Measurements from ENCODE around the gene ANXA2.
"Not testable (repeated sequence)": the region's sequence is repeated elsewhere in the genome, so short reads cannot be mapped to it uniquely, and the experiment has no call there.

Gene ANXA2

GRCh38 chr15:60359738-60360137 is 38.0 kb downstream of the ANXA2 start:
- DNase-seq (ENCODE audit: low spot score); POLR2A ChIA-PET (ENCODE audit: low non-redundant PET): not testable (repeated sequence)
- TF ChIP-seq CTCF (conservative IDR thresholded peaks at IDR 0.05; ENCODE audit: low read depth) = peak; percentile 78
- CTCF ChIA-PET = interaction anchor here (0.5 to 1.7 kb wide), 4 partner anchors 20 to 130 kb away, joined by 3 read pairs; no protein-coding TSS in a partner anchor
- H3K27ac ChIP-seq = peak overlapping the region; percentile 60

GRCh38 chr15:60358935-60359682 is 38.7 kb downstream of the ANXA2 start:
- TF ChIP-seq CTCF (conservative IDR thresholded peaks at IDR 0.05; ENCODE audit: low read depth) = no peak
- POLR2A ChIA-PET (ENCODE audit: low non-redundant PET) = no interaction called here
- CTCF ChIA-PET = interaction anchor here (0.5 to 1.7 kb wide), 6 partner anchors 20 to 268 kb away, joined by 3 to 4 read pairs (median 3); no protein-coding TSS in a partner anchor
- H3K27ac ChIP-seq = no peak overlapping the region
- no peak for DNase-seq (ENCODE audit: low spot score)

- ChIA-PET POLR2A (ENCODE audit: low non-redundant PET) (no interaction called here), CTCF (no interaction called here)
- no peak overlapping the region for H3K27ac ChIP-seq
- no peak for DNase-seq (ENCODE audit: low spot score)
- TF ChIP-seq CTCF (conservative IDR thresholded peaks at IDR 0.05; ENCODE audit: low read depth) = no peak
These were observed 41.0 kb downstream of the ANXA2 start for GRCh38 chr15:60356832-60357231.

GRCh38 chr15:60355148-60355857 is 42.5 kb downstream of the ANXA2 start:
- POLR2A ChIA-PET (ENCODE audit: low non-redundant PET) = no interaction called here
- TF ChIP-seq CTCF (conservative IDR thresholded peaks at IDR 0.05; ENCODE audit: low read depth) = no peak
- H3K27ac ChIP-seq = peak overlapping the region; percentile 54
- CTCF ChIA-PET = no interaction called here
- DNase-seq (ENCODE audit: low spot score) = no peak

GRCh38 chr15:60353245-60353920 is 44.4 kb downstream of the ANXA2 start:
- CTCF ChIA-PET = no interaction called here
- TF ChIP-seq CTCF (conservative IDR thresholded peaks at IDR 0.05; ENCODE audit: low read depth) = no peak
- peak overlapping the region; percentile 35; the same call in 1 of the 2 replicates for H3K27ac ChIP-seq
- no peak for DNase-seq (ENCODE audit: low spot score)
- POLR2A ChIA-PET (ENCODE audit: low non-redundant PET) = no interaction called here

- DNase-seq (ENCODE audit: low spot score) = no peak
- POLR2A ChIA-PET (ENCODE audit: low non-redundant PET) = no interaction called here
- H3K27ac ChIP-seq = peak overlapping the region; percentile 32; the same call in 1 of the 2 replicates
- CTCF ChIA-PET = no interaction called here
- TF ChIP-seq CTCF (conservative IDR thresholded peaks at IDR 0.05; ENCODE audit: low read depth) = no peak
These were observed 45.3 kb downstream of the ANXA2 start for GRCh38 chr15:60352525-60352924.
